Activated CD8-positive, alpha-beta T cell treated with anti-CD3 and anti-CD28 coated beads, Interleukin-2, amount 10 ng/mL, durations not matched to agents 7 days and 5 days (primary cell): ENCODE measurements around the gene RNASEH1. TPM values are rescaled to one million over a fixed set of nuclear protein-coding genes. Genes with fewer than 3 reads are reported as not detected.
"Not testable (repeated sequence)": the region's sequence is repeated elsewhere in the genome, so short reads cannot be mapped to it uniquely, and the experiment has no call there.

Experiments used
- ATAC-seq: fragments of 150-1000 bp; cut with Tn5 transposase; one replicate; pipeline ENCODE4 v1.10.0; 2021; ENCODE audit warnings: moderate library complexity
- CTCF ChIA-PET: fragments of 350-600 bp; sonication (Branson Sonifier 250); formaldehyde crosslinking; loops from one replicate; lab custom pipeline; 2021; ENCODE audit warnings: antibody characterized with exemption; lab: Charles Lee
- POLR2A ChIA-PET: fragments of 350-600 bp; sonication (Branson Sonifier 250); formaldehyde crosslinking; loops from one replicate; lab custom pipeline; 2021; ENCODE audit warnings: antibody characterized with exemption; lab: Charles Lee
- DNase-seq: peaks from one replicate; pipeline ENCODE4 v3.0.0-alpha.2; 2020
- H3K27ac Mint-ChIP-seq: one replicate; pipeline ENCODE4 v1.8.0; 2021; ENCODE audit warnings: mild to moderate bottlenecking, mixed read lengths
- H3K27me3 Mint-ChIP-seq: one replicate; pipeline ENCODE4 v1.8.0; 2021; ENCODE audit warnings: low read depth, mixed read lengths
- H3K36me3 Mint-ChIP-seq: one replicate; pipeline ENCODE4 v1.8.0; 2021; ENCODE audit warnings: low read depth, mixed read lengths
- H3K4me1 Mint-ChIP-seq: one replicate; pipeline ENCODE4 v1.8.0; 2021; ENCODE audit warnings: low read depth, mixed read lengths
- H3K4me3 Mint-ChIP-seq: one replicate; pipeline ENCODE4 v1.8.0; 2021; ENCODE audit warnings: mild to moderate bottlenecking, mixed read lengths
- H3K9me3 Mint-ChIP-seq: one replicate; pipeline ENCODE4 v1.8.0; 2022; ENCODE audit warnings: mixed read lengths; ENCODE audit not compliant: insufficient read depth
- total RNA-seq, 2 experiments: library from RNA; stranded (reverse); gene quantifications; one replicate each; pipeline ENCODE4 v1.2.3, GENCODE V29; 2021

Gene RNASEH1
- total RNA-seq, 2 experiments from 2014 or later, result 27.1 to 28.9 TPM

DNA sequence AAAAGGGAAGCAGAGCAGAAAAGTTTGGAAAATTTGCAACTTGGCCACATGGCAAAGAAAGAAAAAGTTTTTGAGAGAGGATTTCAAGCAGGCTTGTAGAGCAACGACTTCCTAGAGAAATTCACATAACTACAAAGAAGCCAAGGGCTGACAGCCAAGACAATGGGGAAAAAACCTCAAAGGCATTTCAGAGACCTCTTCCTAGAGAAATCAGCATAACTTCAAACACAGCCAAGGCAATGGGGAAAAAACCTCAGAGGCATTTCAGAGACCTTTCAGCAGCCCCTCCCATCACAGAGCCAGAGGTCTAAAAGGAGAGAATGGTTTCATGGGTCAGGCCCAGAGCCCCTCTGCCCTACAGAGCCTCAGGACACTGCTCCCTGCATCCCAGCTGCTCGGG lies 46.0 kb downstream of the RNASEH1 start:
- ChIA-PET CTCF (no interaction called here), POLR2A (no interaction called here)
- H3K27ac Mint-ChIP-seq, result no peak overlapping the region
- H3K4me1 Mint-ChIP-seq, result peaks cover 12% of the 10 kb centered on the region
- H3K9me3 Mint-ChIP-seq, result peaks cover 19% of the 10 kb centered on the region
- ATAC-seq, result no peak
- DNase-seq, result no peak
- peaks cover 64% of the 10 kb centered on the region for H3K36me3 Mint-ChIP-seq
- no peaks in the 10 kb centered on the region for H3K27me3 Mint-ChIP-seq
- no peak overlapping the region for H3K4me3 Mint-ChIP-seq

DNA sequence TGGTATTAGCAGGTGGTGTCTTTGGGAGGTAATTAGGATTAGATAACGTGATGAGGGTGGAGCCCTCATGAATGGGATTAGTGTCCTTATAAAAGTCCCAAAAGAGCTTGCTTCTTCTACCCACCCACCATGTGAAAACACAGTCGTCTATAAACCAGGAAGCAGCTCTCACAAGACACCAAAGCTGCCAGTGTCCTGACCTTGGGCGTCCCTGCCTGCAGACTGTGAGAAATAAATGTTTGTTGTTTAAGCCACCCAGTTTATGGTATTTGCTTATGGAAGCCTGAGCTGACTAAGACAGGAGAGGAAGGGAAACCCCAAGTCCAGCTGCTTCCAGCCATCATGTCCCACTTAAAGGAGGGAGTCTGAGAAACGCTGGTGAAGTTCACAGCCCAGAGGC lies 52.4 kb downstream of the RNASEH1 start:
- peaks cover 3% of the 10 kb centered on the region for H3K9me3 Mint-ChIP-seq
- POLR2A ChIA-PET, result no interaction called here
- DNase-seq (no peak), ATAC-seq (no peak)
- H3K4me1 Mint-ChIP-seq, result no peaks in the 10 kb centered on the region
- no peak overlapping the region for H3K4me3 Mint-ChIP-seq
- peaks cover 26% of the 10 kb centered on the region for H3K36me3 Mint-ChIP-seq
- CTCF ChIA-PET, result no interaction called here
- no peak overlapping the region for H3K27ac Mint-ChIP-seq
- H3K27me3 Mint-ChIP-seq, result no peaks in the 10 kb centered on the region

DNA sequence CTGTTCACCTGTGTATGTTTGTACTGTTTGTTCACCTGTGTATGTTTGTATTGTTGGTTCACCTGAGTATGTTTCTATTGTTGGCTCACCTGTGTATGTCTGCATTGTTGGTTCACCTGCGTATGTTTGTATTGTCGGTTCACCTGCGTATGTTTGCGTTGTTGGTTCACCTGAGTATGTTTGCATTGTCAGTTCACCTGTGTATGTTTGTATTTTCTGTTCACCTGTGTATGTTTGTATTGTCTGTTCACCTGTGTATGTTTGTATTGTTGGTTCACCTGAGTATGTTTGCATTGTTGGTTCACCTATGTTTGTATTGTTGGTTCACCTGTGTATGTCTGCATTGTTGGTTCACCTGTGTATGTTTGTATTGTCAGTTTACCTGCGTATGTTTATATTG lies 53.4 kb downstream of the RNASEH1 start:
- ATAC-seq, result no peak
- DNase-seq, result no peak
- H3K4me3 Mint-ChIP-seq, result no peak overlapping the region
- H3K27ac Mint-ChIP-seq, result no peak overlapping the region
- ChIA-PET CTCF (no interaction called here), POLR2A (no interaction called here)
- no peaks in the 10 kb centered on the region for H3K27me3 Mint-ChIP-seq
- H3K4me1 Mint-ChIP-seq, result no peaks in the 10 kb centered on the region
- H3K9me3 Mint-ChIP-seq, result peaks cover 3% of the 10 kb centered on the region
- H3K36me3 Mint-ChIP-seq, result peaks cover 21% of the 10 kb centered on the region

DNA sequence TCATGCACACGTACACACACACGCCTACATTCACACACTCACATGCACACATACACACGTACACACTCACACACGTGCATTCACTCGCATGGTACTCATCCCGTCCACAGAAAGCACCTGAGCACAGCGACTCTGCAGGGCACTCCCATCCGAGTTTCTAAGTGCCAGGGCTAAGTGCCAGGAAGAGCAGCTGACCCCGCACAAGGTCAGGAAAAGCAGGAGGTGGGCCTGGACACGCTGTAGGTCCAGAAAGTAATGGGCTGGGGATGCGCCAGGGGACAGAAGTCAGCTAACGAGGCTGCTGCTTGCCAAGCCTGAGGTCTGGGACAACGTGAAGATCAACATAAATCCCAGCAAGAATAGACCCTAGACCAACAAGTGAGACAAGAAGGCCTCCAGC lies 54.6 kb downstream of the RNASEH1 start:
- Mint-ChIP-seq H3K36me3 (peaks cover 16% of the 10 kb centered on the region), H3K27ac (no peak overlapping the region), H3K27me3 (no peaks in the 10 kb centered on the region), H3K4me1 (no peaks in the 10 kb centered on the region), H3K4me3 (no peak overlapping the region), H3K9me3 (peaks cover 2% of the 10 kb centered on the region)
- ChIA-PET POLR2A (no interaction called here), CTCF (no interaction called here)
- ATAC-seq (no peak), DNase-seq (no peak)

DNA sequence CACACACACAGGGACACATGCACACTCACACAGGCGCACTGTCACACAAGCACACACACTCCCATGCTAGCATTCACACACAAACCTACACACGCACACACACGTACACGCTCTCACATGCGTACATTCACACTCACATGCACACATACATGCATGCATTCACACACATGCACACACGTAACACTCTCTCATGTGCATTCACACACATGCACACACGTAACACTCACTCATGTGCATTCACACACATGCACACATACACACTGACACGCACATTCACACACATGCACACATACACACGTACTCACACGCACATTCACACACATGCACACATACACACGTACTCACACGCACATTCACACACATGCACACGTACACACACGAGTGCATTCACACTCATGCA lies 55.1 kb downstream of the RNASEH1 start:
- Mint-ChIP-seq H3K9me3 (no peaks in the 10 kb centered on the region), H3K27ac (no peak overlapping the region), H3K4me3 (no peak overlapping the region), H3K27me3 (no peaks in the 10 kb centered on the region), H3K4me1 (no peaks in the 10 kb centered on the region), H3K36me3 (peaks cover 13% of the 10 kb centered on the region)
- POLR2A ChIA-PET, result no interaction called here
- ATAC-seq (no peak), DNase-seq (no peak)
- CTCF ChIA-PET, result no interaction called here

DNA sequence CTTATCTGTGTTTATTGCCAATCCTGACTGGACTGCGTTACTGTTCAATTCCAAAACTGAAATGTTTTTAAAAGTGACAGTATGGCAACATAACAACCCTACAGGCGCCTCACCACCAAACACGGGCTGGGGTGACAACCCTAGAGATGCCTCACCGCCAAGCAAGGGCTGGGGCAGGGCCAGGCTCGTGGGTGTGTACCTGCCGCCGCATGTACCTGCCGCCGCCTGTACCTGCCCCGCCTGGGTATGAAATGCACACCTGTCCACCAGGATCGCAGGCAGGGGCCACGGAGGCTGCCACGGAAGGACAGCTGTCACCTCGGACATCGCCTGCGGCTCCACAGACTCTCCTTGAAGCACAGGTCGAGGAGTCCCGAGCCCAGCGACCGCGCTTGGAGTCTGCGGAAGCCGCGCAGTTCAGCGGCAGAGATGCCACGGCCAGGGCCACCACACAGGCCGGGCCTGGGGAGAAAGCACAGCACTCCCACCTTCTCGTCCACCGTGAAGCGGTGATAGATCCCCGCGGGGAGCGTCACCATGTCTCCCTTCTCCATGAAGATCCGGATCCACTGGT lies 57.7 kb downstream of the RNASEH1 start:
- H3K27me3 Mint-ChIP-seq, result no peaks in the 10 kb centered on the region
- POLR2A ChIA-PET, result no interaction called here
- no peak overlapping the region for H3K27ac Mint-ChIP-seq
- no peak for ATAC-seq
- H3K9me3 Mint-ChIP-seq, result no peaks in the 10 kb centered on the region
- CTCF ChIA-PET, result no interaction called here
- DNase-seq, result no peak
- no peaks in the 10 kb centered on the region for H3K4me1 Mint-ChIP-seq
- H3K4me3 Mint-ChIP-seq, result no peak overlapping the region
- peaks cover 7% of the 10 kb centered on the region for H3K36me3 Mint-ChIP-seq

DNA sequence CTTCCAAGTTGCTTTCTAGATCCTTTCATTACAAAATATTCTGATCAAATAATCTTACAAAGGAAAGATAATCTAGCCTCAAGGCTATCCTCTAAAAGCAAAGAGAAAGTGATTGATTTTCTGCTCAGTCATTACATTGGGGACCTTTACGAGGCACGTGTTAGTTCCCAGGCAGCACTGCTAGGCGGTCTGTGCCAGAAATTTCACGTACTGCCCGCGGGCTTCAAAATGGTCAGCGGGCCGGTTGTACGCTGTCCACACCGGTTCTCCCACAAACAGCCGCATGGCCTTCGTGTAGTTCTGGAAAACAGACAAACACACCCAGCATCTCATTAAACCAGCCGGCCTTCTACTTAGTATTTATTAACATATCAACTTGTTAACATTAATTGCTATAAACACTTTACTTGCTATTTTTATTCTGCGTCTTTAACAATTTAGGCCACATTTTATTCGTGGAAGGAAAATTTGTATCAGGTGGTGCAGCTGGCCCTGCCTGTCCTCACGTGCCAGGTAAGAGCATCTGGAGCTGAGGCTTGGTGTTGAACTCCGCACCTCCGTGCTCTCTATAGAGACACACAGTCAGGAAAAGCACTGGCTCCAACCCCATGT lies 59.2 kb downstream of the RNASEH1 start:
- peaks cover 5% of the 10 kb centered on the region for H3K36me3 Mint-ChIP-seq
- ChIA-PET CTCF (no interaction called here), POLR2A (no interaction called here)
- ATAC-seq (no peak), DNase-seq (no peak)
- H3K9me3 Mint-ChIP-seq, result no peaks in the 10 kb centered on the region
- H3K4me1 Mint-ChIP-seq, result no peaks in the 10 kb centered on the region
- H3K4me3 Mint-ChIP-seq, result no peak overlapping the region
- no peak overlapping the region for H3K27ac Mint-ChIP-seq
- H3K27me3 Mint-ChIP-seq, result no peaks in the 10 kb centered on the region

DNA sequence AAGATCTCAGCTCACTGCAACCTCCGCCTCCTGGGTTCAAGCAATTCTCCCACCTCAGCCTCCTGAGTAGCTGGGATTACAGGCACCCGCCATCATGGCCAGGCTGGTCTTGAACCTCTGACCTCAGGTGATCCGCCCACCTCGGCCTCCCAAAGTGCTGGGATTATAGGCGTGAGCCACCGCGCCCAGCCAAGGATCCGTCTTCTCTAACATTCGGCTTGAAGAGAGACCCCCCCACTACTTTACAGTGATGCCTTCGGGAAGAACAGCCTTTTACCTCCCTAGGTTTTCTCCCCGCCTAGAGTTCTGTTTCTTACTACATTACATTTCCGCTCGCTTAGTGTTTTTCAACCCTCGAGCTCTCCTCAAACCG lies 61.4 kb downstream of the RNASEH1 start:
- POLR2A ChIA-PET, DNase-seq, H3K36me3 Mint-ChIP-seq, CTCF ChIA-PET, H3K27ac Mint-ChIP-seq, H3K9me3 Mint-ChIP-seq, ATAC-seq, H3K4me3 Mint-ChIP-seq, H3K27me3 Mint-ChIP-seq, H3K4me1 Mint-ChIP-seq: not testable (repeated sequence)

Other genes starting within 250 kb of the RNASEH1 start
- gene EIPR1, start 180.5 kb downstream of the RNASEH1 start, total RNA-seq, result 10 to 100 TPM; 38.9 to 41.4 TPM
- gene TRAPPC12, start 178.6 kb downstream of the RNASEH1 start, total RNA-seq, result 10 to 100 TPM; 86.2 to 88.4 TPM
- gene ADI1, start 38.8 kb downstream of the RNASEH1 start, total RNA-seq, result 10 to 100 TPM; 17.5 to 19.8 TPM
- 1,000 to 10,000 TPM; 1,229 to 1,232 TPM for gene RPS7, start 16.9 kb upstream of the RNASEH1 start, total RNA-seq
- not detected for gene COLEC11, start 36.8 kb upstream of the RNASEH1 start, total RNA-seq
- not detected for gene ALLC, start 99.9 kb upstream of the RNASEH1 start, total RNA-seq
- not detected for gene DCDC2C, start 145.2 kb upstream of the RNASEH1 start, total RNA-seq